GM21825 (cell line): ENCODE results near the gene PDK2.

Source experiments
- ATAC-seq: cut with Tn5 transposase; IDR thresholded peaks from one replicate; pipeline ENCODE4 v1.9.1; 2021; ENCODE audit warnings: mild to moderate bottlenecking, moderate library complexity; ENCODE audit not compliant: unreplicated experiment

The PDK2 gene

DNA sequence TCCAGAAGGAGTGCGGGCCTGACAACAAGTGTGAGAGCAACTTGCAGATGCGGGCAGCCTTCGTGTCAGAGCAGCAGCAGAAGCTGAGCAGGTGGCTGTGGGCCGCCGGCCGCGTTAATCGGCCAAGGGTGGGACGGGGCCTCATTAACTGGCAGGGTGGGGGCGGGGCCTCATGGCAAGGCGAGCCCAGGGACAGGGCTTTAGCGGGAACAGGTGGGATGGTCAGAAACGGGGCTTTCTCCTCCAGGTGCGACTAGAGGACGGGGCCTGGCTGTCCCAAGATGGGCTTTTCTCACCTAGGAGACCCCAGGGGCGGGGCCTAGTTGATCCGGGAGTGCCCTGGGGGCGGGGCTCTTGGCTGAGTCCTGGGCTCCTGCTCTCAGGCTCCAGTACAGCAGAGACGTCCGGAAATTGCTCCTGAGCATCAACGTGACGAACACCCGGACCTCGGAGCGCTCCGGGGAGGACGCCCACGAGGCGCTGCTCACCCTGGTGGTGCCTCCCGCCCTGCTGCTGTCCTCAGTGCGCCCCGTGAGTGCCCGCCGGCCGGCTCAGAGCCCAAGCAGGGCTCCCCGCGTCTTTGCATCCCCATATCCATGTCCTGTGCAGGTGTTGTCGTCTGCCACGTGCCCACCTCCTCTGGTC lies 18.4 kb upstream of the PDK2 start:
- ATAC-seq: no peak

GRCh38 chr17:50078430-50078829 lies 16.7 kb upstream of the PDK2 start:
- no peak for ATAC-seq

DNA sequence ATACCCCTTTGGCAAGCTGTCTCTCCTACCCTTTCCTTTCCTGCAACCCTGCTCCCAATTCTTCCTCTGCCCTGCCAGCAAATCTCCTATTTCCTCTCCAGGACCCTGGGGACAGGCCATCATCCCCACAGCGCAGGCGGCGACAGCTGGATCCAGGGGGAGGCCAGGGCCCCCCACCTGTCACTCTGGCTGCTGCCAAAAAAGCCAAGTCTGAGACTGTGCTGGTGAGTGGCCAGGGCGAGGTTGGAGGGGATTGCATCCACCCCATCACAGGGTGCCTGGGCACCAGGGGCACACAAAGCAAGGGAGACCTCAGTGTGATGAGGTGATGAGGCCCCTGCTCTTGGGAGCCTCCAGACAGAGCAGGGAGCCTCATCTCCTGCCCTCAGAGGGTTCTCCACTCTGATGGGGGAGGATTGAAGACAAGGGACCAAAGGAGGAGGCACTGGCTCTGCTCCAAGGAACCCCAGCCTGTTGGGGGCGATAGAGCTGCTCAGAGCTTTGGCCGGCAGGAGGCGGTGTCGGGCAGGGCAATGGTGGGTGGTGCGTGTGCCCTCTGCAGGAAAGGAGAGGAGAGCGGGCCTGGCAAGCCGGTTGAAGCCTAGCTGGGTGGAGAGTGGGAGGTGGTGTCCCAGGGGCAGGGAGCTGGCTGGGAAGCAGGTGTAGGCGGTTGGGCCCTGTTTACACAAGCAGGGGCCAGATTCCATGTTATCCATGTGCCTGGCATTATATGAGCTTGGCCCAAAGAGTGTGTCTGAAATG lies 15.6 kb upstream of the PDK2 start:
- no peak for ATAC-seq

DNA sequence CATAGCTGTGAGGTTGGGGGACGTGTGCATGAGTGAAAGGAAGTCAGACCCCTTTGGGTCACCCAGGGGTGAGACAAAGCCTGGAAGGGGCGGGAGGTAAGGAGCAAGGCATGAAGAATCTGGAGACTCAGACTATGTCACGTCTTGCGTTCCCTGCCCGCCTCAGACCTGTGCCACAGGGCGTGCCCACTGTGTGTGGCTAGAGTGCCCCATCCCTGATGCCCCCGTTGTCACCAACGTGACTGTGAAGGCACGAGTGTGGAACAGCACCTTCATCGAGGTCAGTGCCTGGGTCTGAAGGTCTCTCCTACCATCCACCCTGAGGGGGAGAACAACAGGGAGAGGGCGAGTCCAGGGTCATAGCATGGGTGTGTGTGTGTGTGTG lies 15.1 kb upstream of the PDK2 start:
- no peak for ATAC-seq

- ATAC-seq: no peak
These were observed 14.3 kb upstream of the PDK2 start for GRCh38 chr17:50080827-50081226.

GRCh38 chr17:50081757-50082156 lies 13.4 kb upstream of the PDK2 start:
- no peak for ATAC-seq

- no peak for ATAC-seq
These were observed 7.8 kb upstream of the PDK2 start for GRCh38 chr17:50087246-50087911.

DNA sequence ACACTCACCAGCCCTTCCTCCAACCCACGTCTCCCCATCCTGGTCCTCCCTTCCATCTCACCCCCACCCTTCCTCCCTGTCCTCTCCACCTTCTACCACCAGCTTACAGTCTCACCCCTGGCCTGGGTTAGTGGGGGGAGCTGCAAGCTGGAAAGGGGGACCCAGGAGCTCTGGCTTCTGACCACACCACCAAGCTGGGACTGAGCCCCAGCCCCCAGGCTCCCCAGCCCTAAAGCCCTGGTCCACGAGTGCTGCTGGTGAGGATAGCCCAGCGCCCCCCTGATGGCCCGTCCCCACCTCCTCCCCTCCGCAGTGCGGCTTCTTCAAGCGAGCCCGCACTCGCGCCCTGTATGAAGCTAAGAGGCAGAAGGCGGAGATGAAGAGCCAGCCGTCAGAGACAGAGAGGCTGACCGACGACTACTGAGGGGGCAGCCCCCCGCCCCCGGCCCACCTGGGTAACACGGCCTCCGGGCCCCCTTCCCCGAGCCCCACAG lies 7.2 kb upstream of the PDK2 start:
- ATAC-seq: no peak

- no peak for ATAC-seq
These were observed 6.0 kb upstream of the PDK2 start for GRCh38 chr17:50088952-50089825.

- ATAC-seq: no peak
These were observed 5.1 kb upstream of the PDK2 start for GRCh38 chr17:50090071-50090470.

GRCh38 chr17:50090971-50091917 lies 3.9 kb upstream of the PDK2 start:
- no peak for ATAC-seq

DNA sequence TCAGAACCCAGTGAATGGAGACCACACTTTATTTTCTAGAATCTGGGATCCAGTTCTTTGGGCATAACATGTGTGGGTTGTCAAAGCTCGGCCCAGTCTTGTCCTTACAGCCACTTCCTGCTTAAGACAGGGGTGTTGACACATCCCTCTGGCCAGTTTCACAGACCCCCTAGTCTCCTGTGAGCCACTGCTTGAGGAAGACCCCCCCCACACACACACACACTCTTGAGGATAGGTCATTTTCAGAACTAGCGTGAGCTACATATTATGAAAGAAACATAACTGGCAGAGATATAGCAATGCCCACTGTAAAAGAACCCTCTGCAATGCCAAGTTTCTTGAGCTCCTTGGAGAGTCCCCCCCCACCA lies 3.2 kb upstream of the PDK2 start:
- no peak for ATAC-seq

DNA sequence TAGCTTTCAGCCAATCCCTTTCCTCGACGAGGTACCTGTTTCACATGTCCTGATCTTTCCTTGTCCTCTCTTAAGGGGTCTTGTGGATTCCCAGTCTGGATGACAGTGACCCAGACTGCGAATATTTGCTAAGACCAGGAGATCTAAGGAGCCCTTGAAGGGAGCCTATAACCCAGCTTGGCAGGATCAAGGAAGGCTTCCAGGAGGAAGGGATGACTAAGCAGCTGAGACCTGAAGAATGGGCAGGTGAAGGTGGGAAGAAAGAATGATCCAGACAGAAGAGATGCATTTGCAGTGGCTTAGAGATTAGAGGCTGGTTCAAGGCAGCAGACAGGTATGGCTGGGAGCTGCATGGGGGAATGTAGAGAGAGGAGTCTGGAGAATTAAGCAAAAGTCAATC lies 1.9 kb upstream of the PDK2 start:
- no peak for ATAC-seq

DNA sequence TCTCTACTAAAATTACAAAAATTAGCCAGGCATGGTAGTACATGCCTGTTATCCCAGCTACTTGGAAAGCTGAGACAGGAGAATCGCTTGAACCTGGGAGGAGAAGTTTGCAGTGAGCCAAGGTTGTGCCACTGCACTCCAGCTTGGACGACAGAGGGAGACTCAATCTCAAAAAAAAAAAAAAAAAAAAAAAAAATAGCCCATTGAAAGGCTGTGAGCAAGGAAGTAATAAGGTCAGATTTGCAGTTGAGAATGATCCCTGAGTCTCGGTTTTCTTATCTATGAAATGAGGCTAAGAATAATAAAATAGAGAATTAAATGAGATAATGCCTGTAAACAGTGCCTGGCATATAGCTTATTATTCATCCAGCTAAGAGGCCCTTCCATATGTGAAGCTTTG lies 1.3 kb upstream of the PDK2 start:
- ATAC-seq: no peak

DNA sequence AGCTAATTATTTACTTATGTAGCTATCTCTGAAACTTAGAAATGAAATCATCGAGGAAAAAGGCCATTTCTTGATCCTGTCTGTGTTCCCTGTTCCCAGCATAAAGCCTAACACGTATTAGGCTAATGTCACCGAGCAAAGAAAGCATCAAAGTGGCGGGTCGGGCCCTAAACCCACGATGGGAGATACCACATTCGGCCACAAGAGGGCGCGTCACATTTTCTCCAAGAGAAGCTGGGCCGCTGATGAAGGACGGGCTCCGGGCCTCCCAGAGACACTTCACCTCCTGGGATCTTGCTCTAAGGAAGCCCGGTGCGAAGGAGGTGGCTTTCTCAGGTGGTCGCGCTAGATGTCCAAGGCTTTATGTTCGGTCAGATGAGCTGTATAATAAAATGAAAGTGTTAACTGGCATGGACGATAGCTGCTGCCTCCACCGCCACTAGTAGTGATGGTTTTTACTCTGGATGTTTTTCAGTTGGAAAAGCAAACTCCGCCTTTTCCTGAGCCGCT lies 853 bp upstream of the PDK2 start:
- no peak for ATAC-seq

DNA sequence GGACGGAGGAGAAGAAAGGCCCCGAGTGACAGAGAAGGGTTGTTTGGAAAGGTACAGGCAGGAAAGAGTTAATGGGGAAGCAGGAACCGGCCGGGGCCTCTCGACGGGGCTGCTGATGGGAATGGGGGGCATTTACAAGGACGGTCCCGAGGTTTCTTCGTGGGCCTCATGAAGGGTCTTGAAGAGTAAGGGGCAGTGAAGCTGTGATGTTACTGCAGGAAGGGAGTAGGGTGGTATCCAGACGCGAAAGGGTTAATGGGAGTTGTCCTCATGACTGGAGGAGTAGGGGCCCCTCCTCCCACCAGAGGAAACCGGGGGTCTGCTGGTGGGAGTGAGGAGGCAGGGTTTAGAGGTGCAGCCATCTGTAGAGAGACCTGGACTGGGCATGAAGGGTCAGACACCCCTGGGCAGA lies 481 bp downstream of the PDK2 start:
- no peak for ATAC-seq

GRCh38 chr17:50096092-50096491 lies 941 bp downstream of the PDK2 start:
- no peak for ATAC-seq

DNA sequence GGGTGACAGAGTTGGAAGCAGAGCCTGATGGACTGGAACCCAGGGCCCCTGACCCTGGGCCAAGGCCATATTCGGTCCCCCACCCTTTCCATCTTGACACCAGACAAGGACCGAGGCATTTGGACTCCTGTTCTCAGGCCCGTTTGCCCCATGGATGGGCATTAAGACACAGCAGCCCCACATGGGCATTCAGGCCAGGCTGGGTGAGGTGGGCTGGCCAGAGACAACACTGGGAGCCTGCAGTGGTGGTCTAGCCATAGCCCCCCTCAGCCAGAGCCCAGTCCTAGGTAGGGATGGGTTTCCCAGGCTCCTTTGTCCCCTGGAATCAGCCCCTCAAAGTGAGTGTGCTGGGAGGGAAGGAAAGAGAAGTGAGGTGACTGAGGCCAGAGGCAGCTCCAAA lies 1.6 kb downstream of the PDK2 start:
- no peak for ATAC-seq

GRCh38 chr17:50097455-50097854 lies 2.3 kb downstream of the PDK2 start:
- no peak for ATAC-seq

- ATAC-seq: no peak
These were observed 2.8 kb downstream of the PDK2 start for GRCh38 chr17:50097926-50098325.
